NB4 (cell line): ENCODE results near the gene TRIM9.
A peak's percentile ranks its signal among the peaks of the same experiment; 100 is the strongest.

Experiments used
- MAX ChIP-seq: IDR thresholded peaks from 2 replicates; pipeline ENCODE4 v1.6.1; 2011; ENCODE audit warnings: low read depth, low read length
- POLR2A ChIP-seq: IDR thresholded peaks from 2 replicates; pipeline ENCODE4 v1.6.1; 2011; ENCODE audit warnings: mild to moderate bottlenecking; ENCODE audit not compliant: insufficient read length; ENCODE audit errors: extremely low read depth
- TF ChIP-seq, protein P1 (sequence below): IDR thresholded peaks from one replicate; pipeline ENCODE4 v1.5.1; 2012; ENCODE audit warnings: low read depth, low read length

DNA sequence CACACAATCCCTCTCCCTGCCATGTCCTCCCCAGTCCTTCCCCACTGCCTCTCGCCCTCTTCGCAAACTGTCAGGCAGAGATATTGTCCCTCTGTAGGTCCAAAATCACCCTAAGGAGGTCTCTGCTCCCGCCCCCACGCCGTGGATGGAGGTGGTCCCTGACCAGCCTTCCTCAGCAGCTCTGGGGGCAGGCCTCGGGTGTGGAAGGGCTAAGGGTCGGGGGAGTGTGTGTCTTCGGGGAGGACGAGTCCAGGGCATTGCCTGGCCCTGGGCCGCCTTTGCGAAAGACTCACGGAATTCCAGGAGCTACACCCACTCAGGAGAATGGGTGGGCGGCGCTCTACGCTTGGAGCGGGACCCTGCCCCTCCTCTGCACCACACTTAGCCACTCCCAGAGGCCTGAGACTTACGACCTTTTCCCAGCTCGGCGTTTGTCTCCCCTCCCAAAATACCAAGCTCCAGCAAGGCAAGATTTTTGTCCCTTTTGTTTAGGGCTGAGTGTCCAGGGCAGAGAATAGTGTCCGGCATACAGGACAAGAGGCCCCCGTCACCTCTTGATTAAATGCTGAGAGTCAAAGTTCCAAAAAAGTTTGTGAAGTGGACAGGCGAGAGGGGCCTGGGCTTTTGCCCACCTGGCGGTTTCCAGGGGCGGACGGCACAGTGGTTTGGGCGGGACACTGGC lies 151.5 kb downstream of the TRIM9 start:
- TF ChIP-seq, protein P1, sequence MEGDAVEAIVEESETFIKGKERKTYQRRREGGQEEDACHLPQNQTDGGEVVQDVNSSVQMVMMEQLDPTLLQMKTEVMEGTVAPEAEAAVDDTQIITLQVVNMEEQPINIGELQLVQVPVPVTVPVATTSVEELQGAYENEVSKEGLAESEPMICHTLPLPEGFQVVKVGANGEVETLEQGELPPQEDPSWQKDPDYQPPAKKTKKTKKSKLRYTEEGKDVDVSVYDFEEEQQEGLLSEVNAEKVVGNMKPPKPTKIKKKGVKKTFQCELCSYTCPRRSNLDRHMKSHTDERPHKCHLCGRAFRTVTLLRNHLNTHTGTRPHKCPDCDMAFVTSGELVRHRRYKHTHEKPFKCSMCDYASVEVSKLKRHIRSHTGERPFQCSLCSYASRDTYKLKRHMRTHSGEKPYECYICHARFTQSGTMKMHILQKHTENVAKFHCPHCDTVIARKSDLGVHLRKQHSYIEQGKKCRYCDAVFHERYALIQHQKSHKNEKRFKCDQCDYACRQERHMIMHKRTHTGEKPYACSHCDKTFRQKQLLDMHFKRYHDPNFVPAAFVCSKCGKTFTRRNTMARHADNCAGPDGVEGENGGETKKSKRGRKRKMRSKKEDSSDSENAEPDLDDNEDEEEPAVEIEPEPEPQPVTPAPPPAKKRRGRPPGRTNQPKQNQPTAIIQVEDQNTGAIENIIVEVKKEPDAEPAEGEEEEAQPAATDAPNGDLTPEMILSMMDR, result no peak
- TF ChIP-seq POLR2A (peak; percentile 19), MAX (no peak)
